Panc1 (cell line): ENCODE measurements around the gene GNMT.

ENCODE experiments used
- CTCF ChIP-seq: fragments of 450-650 bp; IDR thresholded peaks from 2 replicates; pipeline ENCODE4 v1.5.1; 2017; ENCODE audit warnings: mild to moderate bottlenecking
- POLR2AphosphoS5 ChIP-seq: IDR thresholded peaks from 2 replicates; pipeline ENCODE4 v1.6.1; 2012; ENCODE audit warnings: mild to moderate bottlenecking, low read depth, low read length, moderate library complexity
- SIN3A ChIP-seq: IDR thresholded peaks from 2 replicates; pipeline ENCODE4 v1.6.1; 2012; ENCODE audit warnings: low read depth, mild to moderate bottlenecking, low read length, moderate library complexity, borderline replicate concordance; ENCODE audit not compliant: insufficient read depth
- TCF7L2 ChIP-seq: IDR thresholded peaks from 2 replicates; pipeline ENCODE4 v1.6.1; 2011; ENCODE audit warnings: mild to moderate bottlenecking, low read depth, low read length, inconsistent platforms

GRCh38 chr6:42916288-42916687 is 44.3 kb upstream of the GNMT start:
- TF ChIP-seq CTCF, result no peak
- TF ChIP-seq TCF7L2, result no peak
- TF ChIP-seq POLR2AphosphoS5, result no peak
- no peak for TF ChIP-seq SIN3A
